ENCODE results near the gene NPHP4. TPM values are rescaled to one million over a fixed set of nuclear protein-coding genes. Genes with fewer than 3 reads are reported as not detected.

Gene NPHP4
- total RNA-seq, 2 experiments from 2014 or later, result 6.2 to 7.7 TPM

GRCh38 chr1:5911157-5911556 is 81.1 kb downstream of the NPHP4 start:
- CTCF ChIA-PET, result interaction anchor here (0.6 kb wide), 1 partner anchor 320 kb away, joined by 4 read pairs; no protein-coding TSS in a partner anchor
- Mint-ChIP-seq H3K27me3 (no peaks in the 10 kb centered on the region), H3K27ac (no peak overlapping the region), H3K4me1 (ENCODE audit: low read depth) (peaks cover 5% of the 10 kb centered on the region), H3K9me3 (no peaks in the 10 kb centered on the region), H3K4me3 (no peak overlapping the region), H3K36me3 (ENCODE audit: low read depth) (no peaks in the 10 kb centered on the region)
- intact Hi-C loops (cut with DNase I, micrococcal nuclease), result no loop called here
- no peak for DNase-seq
- POLR2A ChIA-PET, result no interaction called here
- no peak overlapping the region for H3K4me3 ChIP-seq (ENCODE audit: low read length)
- peaks cover 4% of the 10 kb centered on the region for H3K4me1 ChIP-seq (ENCODE audit: insufficient read depth, low read length)
- H3K9me3 ChIP-seq (ENCODE audit: control insufficient read depth in 1 of 2, insufficient read depth in 1 of 2, low read length in 2 of 2), result no peaks in the 10 kb centered on the region
- ATAC-seq (ENCODE audit: poor library complexity), result no peak
- H3K27ac ChIP-seq (ENCODE audit: low read depth in 1 of 2, low read length in 2 of 2), result no peak overlapping the region
- no peaks in the 10 kb centered on the region for H3K27me3 ChIP-seq (ENCODE audit: control insufficient read depth in 1 of 2, insufficient read depth in 2 of 2, low read length in 2 of 2)
- H3K36me3 ChIP-seq (ENCODE audit: insufficient read depth, low read length), result no peaks in the 10 kb centered on the region
- TF ChIP-seq CTCF (IDR thresholded peaks at IDR 0.05), result no peak

GRCh38 chr1:5910666-5911065 is 81.6 kb downstream of the NPHP4 start:
- no peak overlapping the region for H3K27ac Mint-ChIP-seq
- no peak overlapping the region for H3K4me3 ChIP-seq (ENCODE audit: low read length)
- H3K9me3 Mint-ChIP-seq, result no peaks in the 10 kb centered on the region
- H3K9me3 ChIP-seq (ENCODE audit: control insufficient read depth in 1 of 2, insufficient read depth in 1 of 2, low read length in 2 of 2), result no peaks in the 10 kb centered on the region
- peaks cover under 1% of the 10 kb centered on the region for H3K4me1 Mint-ChIP-seq (ENCODE audit: low read depth)
- peaks cover 2% of the 10 kb centered on the region for H3K4me1 ChIP-seq (ENCODE audit: insufficient read depth, low read length)
- no peak for ATAC-seq (ENCODE audit: poor library complexity)
- H3K27me3 ChIP-seq (ENCODE audit: control insufficient read depth in 1 of 2, insufficient read depth in 2 of 2, low read length in 2 of 2), result no peaks in the 10 kb centered on the region
- H3K27ac ChIP-seq (ENCODE audit: low read depth in 1 of 2, low read length in 2 of 2), result no peak overlapping the region
- no peaks in the 10 kb centered on the region for H3K36me3 Mint-ChIP-seq (ENCODE audit: low read depth)
- no peaks in the 10 kb centered on the region for H3K27me3 Mint-ChIP-seq
- TF ChIP-seq CTCF (IDR thresholded peaks at IDR 0.05), result no peak
- no peak for DNase-seq
- POLR2A ChIA-PET, result no interaction called here
- no peak overlapping the region for H3K4me3 Mint-ChIP-seq
- intact Hi-C loops (cut with DNase I, micrococcal nuclease), result no loop called here
- H3K36me3 ChIP-seq (ENCODE audit: insufficient read depth, low read length), result peaks cover under 1% of the 10 kb centered on the region
- CTCF ChIA-PET, result interaction anchor here (0.6 kb wide), 1 partner anchor 320 kb away, joined by 4 read pairs; no protein-coding TSS in a partner anchor

- H3K27ac Mint-ChIP-seq, result no peak overlapping the region
- no peaks in the 10 kb centered on the region for H3K9me3 Mint-ChIP-seq
- no peaks in the 10 kb centered on the region for H3K27me3 ChIP-seq (ENCODE audit: control insufficient read depth in 1 of 2, insufficient read depth in 2 of 2, low read length in 2 of 2)
- no peaks in the 10 kb centered on the region for H3K4me1 ChIP-seq (ENCODE audit: insufficient read depth, low read length)
- ChIA-PET CTCF (no interaction called here), POLR2A (no interaction called here)
- no peaks in the 10 kb centered on the region for H3K9me3 ChIP-seq (ENCODE audit: control insufficient read depth in 1 of 2, insufficient read depth in 1 of 2, low read length in 2 of 2)
- no peaks in the 10 kb centered on the region for H3K27me3 Mint-ChIP-seq
- H3K4me3 Mint-ChIP-seq, result no peak overlapping the region
- H3K27ac ChIP-seq (ENCODE audit: low read depth in 1 of 2, low read length in 2 of 2), result no peak overlapping the region
- H3K4me1 Mint-ChIP-seq (ENCODE audit: low read depth), result no peaks in the 10 kb centered on the region
- H3K4me3 ChIP-seq (ENCODE audit: low read length), result no peak overlapping the region
- H3K36me3 ChIP-seq (ENCODE audit: insufficient read depth, low read length), result peaks cover 4% of the 10 kb centered on the region
- DNase-seq (no peak), ATAC-seq (ENCODE audit: poor library complexity) (no peak)
- H3K36me3 Mint-ChIP-seq (ENCODE audit: low read depth), result no peaks in the 10 kb centered on the region
- no peak for TF ChIP-seq CTCF (IDR thresholded peaks at IDR 0.05)
- intact Hi-C loops (cut with DNase I, micrococcal nuclease), result no loop called here
These were observed 82.0 kb downstream of the NPHP4 start for GRCh38 chr1:5910276-5910620.

All from CD4-positive, alpha-beta T cell (primary cell).